Endothelial cell of umbilical vein (primary cell): ENCODE data around the gene KAT6B. TPM values are rescaled to one million over a fixed set of nuclear protein-coding genes. Genes with fewer than 3 reads are reported as not detected.
A peak's percentile ranks its signal among the peaks of the same experiment; 100 is the strongest.

Experiments used
- BruUV-seq: library from RNA; stranded (reverse); fragments of 400-500 nt; replicated peaks from 2 replicates; lab custom pipeline; 2021; lab: Mats Ljungman, UMichigan
- CTCF ChIA-PET: fragments of 300-600, 350-600 bp; sonication (Branson Sonifier 250); formaldehyde crosslinking; loops from one replicate; lab custom pipeline; 2021; ENCODE audit warnings: antibody characterized with exemption, inconsistent platforms; lab: Charles Lee
- POLR2A ChIA-PET: fragments of 300-600, 350-600 bp; sonication (Branson Sonifier 250); formaldehyde crosslinking; loops from one replicate; lab custom pipeline; 2021; ENCODE audit warnings: antibody characterized with exemption, inconsistent platforms; lab: Charles Lee
- DNase-seq: peaks from one replicate; pipeline ENCODE4 v3.0.0-alpha.2; 2011; ENCODE audit warnings: low read depth, low spot score
- FAIRE-seq: peaks from 2 replicates; lab custom pipeline; 2011; peaks lifted over from hg19 to GRCh38; lab: Jason Lieb, UNC
- H2AFZ ChIP-seq: 2 replicates; pipeline ENCODE4 v1.6.0; 2012; ENCODE audit warnings: low read depth, low read length, control low read depth, inconsistent platforms
- H3K27ac ChIP-seq: 2 replicates; pipeline ENCODE4 v1.5.1; 2011; ENCODE audit warnings: low read depth, mild to moderate bottlenecking, control low read depth, low read length, moderate library complexity; ENCODE audit not compliant: insufficient read depth
- H3K27me3 ChIP-seq, 2 experiments: 2 replicates each; pipeline versions ENCODE4 v1.6.0 to v1.6.1; 2011; ENCODE audit warnings: low read length in 2 of 2, mixed read lengths in 1 of 2; ENCODE audit not compliant: control insufficient read depth in 2 of 2, insufficient read depth in 2 of 2
- H3K36me3 ChIP-seq, 2 experiments: 2 replicates in 1 of 2; 3 replicates in 1 of 2; pipeline ENCODE4 v1.5.1; 2011; ENCODE audit warnings: low read length in 2 of 2, mild to moderate bottlenecking in 1 of 2, moderate library complexity in 1 of 2; ENCODE audit not compliant: control insufficient read depth in 2 of 2, insufficient read depth in 2 of 2; ENCODE audit errors: extremely low read depth in 1 of 2
- H3K4me1 ChIP-seq: 3 replicates; pipeline ENCODE4 v1.5.1; 2011; ENCODE audit warnings: mild to moderate bottlenecking, low read length; ENCODE audit not compliant: control insufficient read depth, insufficient read depth; ENCODE audit errors: extremely low read depth
- H3K4me2 ChIP-seq: 2 replicates; pipeline ENCODE4 v1.6.1; 2011; ENCODE audit warnings: low read length, control low read depth, mixed read lengths; ENCODE audit not compliant: insufficient read depth
- H3K4me3 ChIP-seq, 3 experiments: fragments of 200-600 bp in 1 of 3; sonication (generic), shearing (Covaris generic) in 1 of 3; replicated peaks in 1 of 3; 2 replicates each; pipeline ENCODE4 v1.5.1; 2011 to 2016; ENCODE audit warnings: control low read depth in 3 of 3, low read length in 3 of 3, mild to moderate bottlenecking in 2 of 3, inconsistent platforms in 1 of 3, low read depth in 1 of 3, moderate library complexity in 1 of 3; ENCODE audit not compliant: insufficient read depth in 1 of 3
- H3K79me2 ChIP-seq: 2 replicates; pipeline ENCODE4 v1.6.0; 2012; ENCODE audit warnings: low read length, inconsistent platforms; ENCODE audit not compliant: control insufficient read depth, insufficient read depth
- H3K9ac ChIP-seq: replicated peaks from 2 replicates; pipeline ENCODE3; 2011; ENCODE audit warnings: low read length, control low read depth; ENCODE audit not compliant: insufficient read depth; ENCODE audit errors: extremely low read depth
- H3K9me1 ChIP-seq: replicated peaks from 3 replicates; pipeline ENCODE4 v1.6.0; 2011; ENCODE audit warnings: mild to moderate bottlenecking, low read length; ENCODE audit not compliant: control insufficient read depth, insufficient read depth; ENCODE audit errors: extremely low read depth
- H3K9me3 ChIP-seq: replicated peaks from 2 replicates; pipeline ENCODE4 v1.5.1; 2012; ENCODE audit warnings: low read length, inconsistent platforms; ENCODE audit not compliant: control insufficient read depth, insufficient read depth
- H4K20me1 ChIP-seq: replicated peaks from 2 replicates; pipeline ENCODE3; 2011; ENCODE audit warnings: mild to moderate bottlenecking, low read length; ENCODE audit not compliant: control insufficient read depth, insufficient read depth; ENCODE audit errors: extremely low read depth
- FOS ChIP-seq: IDR thresholded peaks from 2 replicates; pipeline ENCODE4 v1.6.1; 2011; ENCODE audit warnings: mild to moderate bottlenecking, low read length, moderate library complexity, borderline replicate concordance; ENCODE audit not compliant: insufficient read depth
- GATA2 ChIP-seq: IDR thresholded peaks from 2 replicates; pipeline ENCODE4 v1.7.0; 2011; ENCODE audit warnings: low read depth, mild to moderate bottlenecking, moderate library complexity, mixed read lengths, low read length; ENCODE audit not compliant: insufficient read length, insufficient read depth
- JUN ChIP-seq: IDR thresholded peaks from 2 replicates; pipeline ENCODE4 v1.6.1; 2011; ENCODE audit warnings: borderline replicate concordance, low read depth; ENCODE audit not compliant: insufficient read length, insufficient read depth
- MAX ChIP-seq: IDR thresholded peaks from 2 replicates; pipeline ENCODE4 v1.6.1; 2011; ENCODE audit not compliant: insufficient read depth, insufficient read length
- MYC ChIP-seq: IDR thresholded peaks from one replicate; pipeline ENCODE4 v1.6.1; 2011; ENCODE audit warnings: mild to moderate bottlenecking, low read depth, low read length
- POLR2A ChIP-seq: IDR thresholded peaks from 2 replicates; pipeline ENCODE4 v1.6.1; 2012; ENCODE audit warnings: low read depth, mild to moderate bottlenecking, control low read depth, low read length
- POLR2AphosphoS5 ChIP-seq: IDR thresholded peaks from 2 replicates; pipeline ENCODE4 v1.6.1; 2012; ENCODE audit warnings: low read depth, mild to moderate bottlenecking, control low read depth, low read length, moderate library complexity; ENCODE audit not compliant: insufficient read depth
- dilution Hi-C: fragments of 300-500 bp; cut with MboI; formaldehyde crosslinking; loops from one replicate; pipeline ENCODE4 v1.15.0; 2019; ENCODE audit warnings: low sequenced_read_pairs; ENCODE audit not compliant: extremely low pct_ligation_motif_present
- intact Hi-C: fragments of 100-400 bp; cut with micrococcal nuclease; formaldehyde crosslinking; loops from one replicate; pipeline ENCODE4 v1.10.0; 2022
- polyA plus RNA-seq, 4 experiments: library from polyadenylated mRNA; depleted of rRNA in 3 of 4; stranded (reverse) in 3 of 4; unstranded in 1 of 4; fragments of >200 nt; gene quantifications; 2 replicates each; pipeline versions ENCODE4 v1.2.1 to v1.2.3, GENCODE V29; 2011 to 2012; ENCODE audit warnings: missing spikeins in 1 of 4
- total RNA-seq: library from RNA; stranded (reverse); gene quantifications from 2 replicates; pipeline ENCODE4 v1.2.3, GENCODE V29; 2021

KAT6B gene
- total and polyA plus RNA-seq, 2 donors (not counting 3 experiments of a cell fraction or from before 2014, with no cell fraction given), result 4.5 to 17.0 TPM

GRCh38 chr10:75008952-75009351 lies 182.6 kb downstream of the KAT6B start:
- dilution Hi-C loops, result no loop called here
- Histone ChIP-seq H3K9ac (no peak overlapping the region), H3K4me2 (no peak overlapping the region), H3K36me3 (no peaks in the 10 kb centered on the region), H2AFZ (no peak overlapping the region), H3K27me3 (no peaks in the 10 kb centered on the region), H3K9me1 (no peaks in the 10 kb centered on the region), H3K79me2 (no peaks in the 10 kb centered on the region), H3K9me3 (no peaks in the 10 kb centered on the region), H3K27ac (no peak overlapping the region), H3K4me3 (no peak overlapping the region), H4K20me1 (no peaks in the 10 kb centered on the region), H3K4me1 (no peaks in the 10 kb centered on the region)
- intact Hi-C loops, result no loop called here
- ChIA-PET POLR2A (no interaction called here), CTCF (interaction anchor here (1.0 kb wide), 1 partner anchor 11 kb away, joined by 3 read pairs; no protein-coding TSS in a partner anchor)
- TF ChIP-seq FOS, result no peak
- TF ChIP-seq POLR2A, result no peak
- no peak for TF ChIP-seq MAX
- no peak for TF ChIP-seq GATA2
- TF ChIP-seq JUN, result no peak
- DNase-seq (no peak), FAIRE-seq (peak; percentile 4)
- no TSS peak for BruUV-seq

- H4K20me1 ChIP-seq, result no peaks in the 10 kb centered on the region
- ChIA-PET CTCF (no interaction called here), POLR2A (no interaction called here)
- H3K4me1 ChIP-seq, result no peaks in the 10 kb centered on the region
- no peak overlapping the region for H3K27ac ChIP-seq
- H3K79me2 ChIP-seq, result no peaks in the 10 kb centered on the region
- H2AFZ ChIP-seq, result no peak overlapping the region
- BruUV-seq, result no TSS peak
- FAIRE-seq, result no peak
- no peak overlapping the region for H3K4me2 ChIP-seq
- no peak overlapping the region for H3K9ac ChIP-seq
- H3K9me1 ChIP-seq, result no peaks in the 10 kb centered on the region
- no peaks in the 10 kb centered on the region for H3K27me3 ChIP-seq
- TF ChIP-seq GATA2, result no peak
- no peak for TF ChIP-seq MYC
- TF ChIP-seq POLR2AphosphoS5, result no peak
- no peak for TF ChIP-seq MAX
- TF ChIP-seq JUN, result no peak
- dilution Hi-C loops, result no loop called here
- no peaks in the 10 kb centered on the region for H3K36me3 ChIP-seq
- H3K4me3 ChIP-seq, result no peak overlapping the region
- intact Hi-C loops, result no loop called here
- no peak for DNase-seq
- no peaks in the 10 kb centered on the region for H3K9me3 ChIP-seq
Observed at GRCh38 chr10:75009426-75009825, 183.0 kb downstream of the KAT6B start.
